Measurements from ENCODE around the gene ULK4.

ULK4 gene

GRCh38 chr3:41290306-41290705, 671.6 kb downstream of the ULK4 start:
- no peaks in the 10 kb centered on the region for H3K4me1 ChIP-seq (ENCODE audit: control insufficient read depth, insufficient read depth, low read length)
- H3K9me3 ChIP-seq (ENCODE audit: control insufficient read depth, insufficient read depth, low read depth, low read length), result no peaks in the 10 kb centered on the region
- no peak overlapping the region for H3K27ac ChIP-seq (ENCODE audit: extremely low read depth, low read depth, low read length)
- ChIA-PET CTCF (no interaction called here), POLR2A (no interaction called here)
- no peak for TF ChIP-seq SETDB1 (IDR thresholded peaks at IDR 0.05; ENCODE audit: insufficient read length, low read length)
- TF ChIP-seq ZNF664 (tag by site-specific recombination; IDR thresholded peaks at IDR 0.05), result no peak
- no peak for TF ChIP-seq ZFP69B (tag by site-specific recombination; IDR thresholded peaks at IDR 0.05)
- TF ChIP-seq ZNF169 (tag by site-specific recombination; IDR thresholded peaks at IDR 0.05), result no peak
- no peak for TF ChIP-seq ZNF184 (tag by site-specific recombination; IDR thresholded peaks at IDR 0.05)
- no peak for TF ChIP-seq SCRT2 (tag by site-specific recombination; IDR thresholded peaks at IDR 0.05)
- no peak for TF ChIP-seq ZBTB1 (tag by site-specific recombination; IDR thresholded peaks at IDR 0.05)
- TF ChIP-seq ZNF843 (tag by site-specific recombination; IDR thresholded peaks at IDR 0.05), result no peak
- TF ChIP-seq ZNF76 (tag by site-specific recombination; IDR thresholded peaks at IDR 0.05; ENCODE audit: borderline replicate concordance, low read depth), result no peak
- TF ChIP-seq ZNF707 (tag by site-specific recombination; IDR thresholded peaks at IDR 0.05), result no peak
- no peak for TF ChIP-seq ZNF391 (tag by site-specific recombination; IDR thresholded peaks at IDR 0.05; ENCODE audit: borderline replicate concordance, low read depth)
- no peak for TF ChIP-seq ZNF621 (tag by site-specific recombination; IDR thresholded peaks at IDR 0.05)
- TF ChIP-seq, protein P1, sequence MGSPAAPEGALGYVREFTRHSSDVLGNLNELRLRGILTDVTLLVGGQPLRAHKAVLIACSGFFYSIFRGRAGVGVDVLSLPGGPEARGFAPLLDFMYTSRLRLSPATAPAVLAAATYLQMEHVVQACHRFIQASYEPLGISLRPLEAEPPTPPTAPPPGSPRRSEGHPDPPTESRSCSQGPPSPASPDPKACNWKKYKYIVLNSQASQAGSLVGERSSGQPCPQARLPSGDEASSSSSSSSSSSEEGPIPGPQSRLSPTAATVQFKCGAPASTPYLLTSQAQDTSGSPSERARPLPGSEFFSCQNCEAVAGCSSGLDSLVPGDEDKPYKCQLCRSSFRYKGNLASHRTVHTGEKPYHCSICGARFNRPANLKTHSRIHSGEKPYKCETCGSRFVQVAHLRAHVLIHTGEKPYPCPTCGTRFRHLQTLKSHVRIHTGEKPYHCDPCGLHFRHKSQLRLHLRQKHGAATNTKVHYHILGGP (tag by site-specific recombination; IDR thresholded peaks at IDR 0.05), result no peak
- TF ChIP-seq ZNF768 (tag by site-specific recombination; IDR thresholded peaks at IDR 0.05), result no peak
- no peak for TF ChIP-seq SP2 (tag by site-specific recombination; IDR thresholded peaks at IDR 0.05)
- no peak for TF ChIP-seq ZNF529 (tag by site-specific recombination; IDR thresholded peaks at IDR 0.05; ENCODE audit: insufficient replicate concordance)
- no peak overlapping the region for H3K4me3 ChIP-seq (ENCODE audit: low read depth, low read length)
- H3K36me3 ChIP-seq (ENCODE audit: control insufficient read depth in 2 of 2, insufficient read depth in 1 of 2, low read length in 2 of 2), result no peaks in the 10 kb centered on the region

DNA sequence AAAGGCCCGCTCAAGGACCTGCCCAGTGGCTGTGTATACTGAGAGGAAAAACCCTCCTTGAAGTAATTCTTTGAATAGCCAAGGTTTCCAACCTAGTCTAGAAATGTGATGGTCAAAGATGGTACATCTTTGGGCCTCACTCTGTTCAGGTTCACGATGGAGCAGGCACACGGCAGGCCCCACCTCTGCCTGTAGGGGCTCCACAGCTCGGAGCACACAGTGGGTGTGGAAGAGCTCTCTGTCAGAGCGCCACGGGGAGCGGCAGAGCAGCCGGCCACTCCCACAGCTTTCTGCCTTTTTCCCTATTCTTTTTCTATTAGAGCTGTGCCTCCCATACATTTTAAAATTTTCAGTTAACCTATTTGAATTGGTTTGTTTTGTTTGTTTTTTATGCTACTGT, 673.1 kb downstream of the ULK4 start:
- no peaks in the 10 kb centered on the region for H3K9me3 ChIP-seq (ENCODE audit: control insufficient read depth, insufficient read depth, low read depth, low read length)
- ChIA-PET CTCF (no interaction called here), POLR2A (no interaction called here)
- no peak for TF ChIP-seq PATZ1 (tag by site-specific recombination; IDR thresholded peaks at IDR 0.05)
- TF ChIP-seq BCL11A (tag by site-specific recombination; IDR thresholded peaks at IDR 0.05; ENCODE audit: low read depth), result no peak
- TF ChIP-seq, protein P2, sequence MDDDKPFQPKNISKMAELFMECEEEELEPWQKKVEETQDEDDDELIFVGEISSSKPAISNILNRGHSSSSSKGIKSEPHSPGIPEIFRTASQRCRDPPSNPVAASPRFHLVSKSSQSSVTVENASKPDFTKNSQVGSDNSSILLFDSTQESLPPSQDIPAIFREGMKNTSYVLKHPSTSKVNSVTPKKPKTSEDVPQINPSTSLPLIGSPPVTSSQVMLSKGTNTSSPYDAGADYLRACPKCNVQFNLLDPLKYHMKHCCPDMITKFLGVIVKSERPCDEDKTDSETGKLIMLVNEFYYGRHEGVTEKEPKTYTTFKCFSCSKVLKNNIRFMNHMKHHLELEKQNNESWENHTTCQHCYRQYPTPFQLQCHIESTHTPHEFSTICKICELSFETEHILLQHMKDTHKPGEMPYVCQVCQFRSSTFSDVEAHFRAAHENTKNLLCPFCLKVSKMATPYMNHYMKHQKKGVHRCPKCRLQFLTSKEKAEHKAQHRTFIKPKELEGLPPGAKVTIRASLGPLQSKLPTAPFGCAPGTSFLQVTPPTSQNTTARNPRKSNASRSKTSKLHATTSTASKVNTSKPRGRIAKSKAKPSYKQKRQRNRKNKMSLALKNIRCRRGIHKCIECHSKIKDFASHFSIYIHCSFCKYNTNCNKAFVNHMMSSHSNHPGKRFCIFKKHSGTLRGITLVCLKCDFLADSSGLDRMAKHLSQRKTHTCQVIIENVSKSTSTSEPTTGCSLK (tag by site-specific recombination; IDR thresholded peaks at IDR 0.05), result no peak
- no peak for TF ChIP-seq ZNF175 (tag by site-specific recombination; IDR thresholded peaks at IDR 0.05)
- TF ChIP-seq KLF7 (tag by site-specific recombination; IDR thresholded peaks at IDR 0.05; ENCODE audit: borderline replicate concordance), result no peak
- TF ChIP-seq ZNF354C (tag by site-specific recombination; IDR thresholded peaks at IDR 0.05; ENCODE audit: borderline replicate concordance, low read depth), result no peak
- TF ChIP-seq ZNF350 (tag by site-specific recombination; IDR thresholded peaks at IDR 0.05), result no peak
- no peak for TF ChIP-seq PRDM1 (tag by site-specific recombination; IDR thresholded peaks at IDR 0.05)
- no peak for TF ChIP-seq ZNF791 (tag by site-specific recombination; IDR thresholded peaks at IDR 0.05)
- TF ChIP-seq, protein P3, sequence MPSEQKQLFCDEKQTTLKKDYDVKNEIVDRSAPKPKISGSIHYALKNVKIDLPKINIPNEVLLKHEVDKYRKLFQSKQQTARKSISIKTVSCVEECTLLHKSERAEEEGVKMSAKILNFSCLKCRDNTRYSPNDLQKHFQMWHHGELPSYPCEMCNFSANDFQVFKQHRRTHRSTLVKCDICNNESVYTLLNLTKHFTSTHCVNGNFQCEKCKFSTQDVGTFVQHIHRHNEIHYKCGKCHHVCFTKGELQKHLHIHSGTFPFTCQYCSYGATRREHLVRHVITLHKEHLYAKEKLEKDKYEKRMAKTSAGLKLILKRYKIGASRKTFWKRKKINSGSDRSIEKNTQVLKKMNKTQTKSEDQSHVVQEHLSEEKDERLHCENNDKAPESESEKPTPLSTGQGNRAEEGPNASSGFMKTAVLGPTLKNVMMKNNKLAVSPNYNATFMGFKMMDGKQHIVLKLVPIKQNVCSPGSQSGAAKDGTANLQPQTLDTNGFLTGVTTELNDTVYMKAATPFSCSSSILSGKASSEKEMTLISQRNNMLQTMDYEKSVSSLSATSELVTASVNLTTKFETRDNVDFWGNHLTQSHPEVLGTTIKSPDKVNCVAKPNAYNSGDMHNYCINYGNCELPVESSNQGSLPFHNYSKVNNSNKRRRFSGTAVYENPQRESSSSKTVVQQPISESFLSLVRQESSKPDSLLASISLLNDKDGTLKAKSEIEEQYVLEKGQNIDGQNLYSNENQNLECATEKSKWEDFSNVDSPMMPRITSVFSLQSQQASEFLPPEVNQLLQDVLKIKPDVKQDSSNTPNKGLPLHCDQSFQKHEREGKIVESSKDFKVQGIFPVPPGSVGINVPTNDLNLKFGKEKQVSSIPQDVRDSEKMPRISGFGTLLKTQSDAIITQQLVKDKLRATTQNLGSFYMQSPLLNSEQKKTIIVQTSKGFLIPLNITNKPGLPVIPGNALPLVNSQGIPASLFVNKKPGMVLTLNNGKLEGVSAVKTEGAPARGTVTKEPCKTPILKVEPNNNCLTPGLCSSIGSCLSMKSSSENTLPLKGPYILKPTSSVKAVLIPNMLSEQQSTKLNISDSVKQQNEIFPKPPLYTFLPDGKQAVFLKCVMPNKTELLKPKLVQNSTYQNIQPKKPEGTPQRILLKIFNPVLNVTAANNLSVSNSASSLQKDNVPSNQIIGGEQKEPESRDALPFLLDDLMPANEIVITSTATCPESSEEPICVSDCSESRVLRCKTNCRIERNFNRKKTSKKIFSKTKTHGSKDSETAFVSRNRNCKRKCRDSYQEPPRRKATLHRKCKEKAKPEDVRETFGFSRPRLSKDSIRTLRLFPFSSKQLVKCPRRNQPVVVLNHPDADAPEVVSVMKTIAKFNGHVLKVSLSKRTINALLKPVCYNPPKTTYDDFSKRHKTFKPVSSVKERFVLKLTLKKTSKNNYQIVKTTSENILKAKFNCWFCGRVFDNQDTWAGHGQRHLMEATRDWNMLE (tag by site-specific recombination; conservative IDR thresholded peaks at IDR 0.05; ENCODE audit: low read depth), result no peak
- TF ChIP-seq ZNF785 (tag by site-specific recombination; IDR thresholded peaks at IDR 0.05), result no peak
- TF ChIP-seq ZNF140 (tag by site-specific recombination; IDR thresholded peaks at IDR 0.05), result no peak
- no peak overlapping the region for H3K4me3 ChIP-seq (ENCODE audit: low read depth, low read length)
- H3K27ac ChIP-seq (ENCODE audit: extremely low read depth, low read depth, low read length), result no peak overlapping the region
- no peaks in the 10 kb centered on the region for H3K36me3 ChIP-seq (ENCODE audit: control insufficient read depth in 2 of 2, insufficient read depth in 1 of 2, low read length in 2 of 2)
- H3K4me1 ChIP-seq (ENCODE audit: control insufficient read depth, insufficient read depth, low read length), result no peaks in the 10 kb centered on the region
